ENCODE measurements around the gene GLT1D1. TPM values are rescaled to one million over a fixed set of nuclear protein-coding genes. Genes with fewer than 3 reads are reported as not detected.

Gene GLT1D1
- total and polyA plus RNA-seq, 2 of the 8 experiments (the other 6 are each of a cell fraction or from before 2014, with no cell fraction given), result 1.5 to 3.6 TPM

GRCh38 chr12:128966203-128966810 is 113.0 kb downstream of the GLT1D1 start (continued):
- no peak for TF ChIP-seq CHD7 (IDR thresholded peaks at IDR 0.05; ENCODE audit: insufficient replicate concordance, low read length)
- no peak for TF ChIP-seq SP1 (IDR thresholded peaks at IDR 0.05; ENCODE audit: low read depth, low read length)
- TF ChIP-seq RFX5 (IDR thresholded peaks at IDR 0.05; ENCODE audit: borderline replicate concordance, low read depth, low read length), result no peak
- no peak for TF ChIP-seq ATF2 (IDR thresholded peaks at IDR 0.05; ENCODE audit: low read length)
- no peak for TF ChIP-seq SUZ12 (IDR thresholded peaks at IDR 0.05; ENCODE audit: low read length)
- no peak for TF ChIP-seq CEBPB (IDR thresholded peaks at IDR 0.05; ENCODE audit: low read depth, low read length)
- TF ChIP-seq USF2 (IDR thresholded peaks at IDR 0.05; ENCODE audit: low read length), result peak; percentile 40; the same call in 1 of the 2 replicates
- TF ChIP-seq CBX8 (IDR thresholded peaks at IDR 0.05; ENCODE audit: borderline replicate concordance, low read depth, low read length), result no peak

Measured in H1 (cell line).